Stimulated activated CD8-positive, alpha-beta memory T cell treated with anti-CD3 and anti-CD28 coated beads, Interleukin-12 subunit alpha, Interleukin-12 subunit beta, amount 100 ng/mL, for 4 hours (primary cell): Measurements from ENCODE around the gene ARMC6.

Experiments used
- DNase-seq: peaks from one replicate; pipeline ENCODE4 v3.0.0-alpha.2; 2020; ENCODE audit warnings: low read depth

The ARMC6 gene

DNA sequence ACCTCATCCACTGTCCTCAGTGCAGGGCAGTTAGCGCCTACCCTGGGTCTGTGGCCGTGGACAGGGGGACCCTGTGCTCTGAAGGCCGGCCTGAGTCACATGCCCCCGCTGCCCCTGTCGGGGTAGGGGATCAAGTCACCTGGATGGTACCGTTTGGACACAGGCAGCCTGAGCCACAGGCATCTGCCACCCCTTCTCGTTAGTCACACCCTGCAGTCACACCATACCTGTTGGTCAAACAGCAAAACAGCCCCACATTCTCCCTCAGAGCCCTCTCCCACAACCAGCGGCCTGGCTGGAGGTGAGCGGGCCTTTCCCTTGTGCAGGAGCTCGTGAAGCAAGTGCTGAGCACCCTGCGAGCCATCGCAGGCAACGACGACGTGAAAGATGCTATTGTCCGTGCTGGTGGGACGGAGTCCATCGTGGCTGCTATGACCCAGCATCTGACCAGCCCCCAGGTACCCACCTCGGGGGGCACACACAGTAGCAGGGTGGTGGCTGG lies 21.6 kb downstream of the ARMC6 start:
- DNase-seq = no peak

DNA sequence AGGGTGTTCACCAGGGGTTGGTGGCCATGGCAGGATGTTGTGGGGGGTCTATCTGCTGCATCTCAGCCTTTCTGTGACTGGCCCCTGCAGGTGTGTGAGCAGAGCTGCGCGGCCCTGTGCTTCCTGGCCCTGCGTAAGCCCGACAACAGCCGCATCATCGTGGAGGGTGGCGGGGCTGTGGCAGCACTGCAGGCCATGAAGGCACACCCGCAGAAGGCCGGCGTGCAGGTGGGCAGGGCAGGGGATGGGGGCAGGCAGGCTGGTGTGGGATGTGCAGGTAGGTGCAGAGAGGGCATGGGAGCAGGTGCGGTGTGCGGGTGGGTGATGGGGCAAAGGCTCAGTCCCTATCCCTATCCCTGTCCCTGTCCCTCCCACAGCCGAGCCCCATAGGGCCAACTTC lies 22.3 kb downstream of the ARMC6 start:
- DNase-seq = no peak

DNA sequence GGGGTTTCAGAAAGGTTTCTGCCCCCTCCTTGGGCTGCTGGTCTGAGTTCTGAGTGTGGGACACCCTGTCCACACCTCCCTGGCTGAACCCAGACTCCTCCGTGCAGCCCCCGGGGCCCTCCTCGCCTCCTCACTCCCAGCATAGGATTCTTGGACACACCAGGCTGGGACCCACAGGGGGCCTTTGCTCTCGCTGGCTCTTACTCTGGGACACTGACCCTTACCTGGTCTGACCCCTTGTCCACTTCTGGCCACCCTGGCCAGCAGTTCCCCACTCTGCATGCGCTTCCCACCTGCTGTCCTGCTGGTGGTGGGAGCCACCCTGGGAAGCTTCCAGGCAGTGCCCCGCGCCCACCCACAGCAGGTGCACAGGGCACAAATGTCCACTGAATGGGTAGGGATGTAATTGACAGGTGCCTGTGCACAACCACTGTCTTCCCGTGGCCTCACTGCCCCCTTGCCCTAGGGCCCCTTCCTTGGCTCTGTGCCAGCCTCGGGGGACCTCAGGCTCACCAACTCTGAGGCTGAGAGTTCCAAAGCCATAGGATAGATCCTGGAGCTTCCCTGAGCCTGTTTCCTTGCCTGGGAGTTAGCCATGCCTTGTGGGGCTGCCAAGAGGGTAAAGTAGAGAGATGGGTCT lies 23.4 kb downstream of the ARMC6 start:
- DNase-seq = no peak

DNA sequence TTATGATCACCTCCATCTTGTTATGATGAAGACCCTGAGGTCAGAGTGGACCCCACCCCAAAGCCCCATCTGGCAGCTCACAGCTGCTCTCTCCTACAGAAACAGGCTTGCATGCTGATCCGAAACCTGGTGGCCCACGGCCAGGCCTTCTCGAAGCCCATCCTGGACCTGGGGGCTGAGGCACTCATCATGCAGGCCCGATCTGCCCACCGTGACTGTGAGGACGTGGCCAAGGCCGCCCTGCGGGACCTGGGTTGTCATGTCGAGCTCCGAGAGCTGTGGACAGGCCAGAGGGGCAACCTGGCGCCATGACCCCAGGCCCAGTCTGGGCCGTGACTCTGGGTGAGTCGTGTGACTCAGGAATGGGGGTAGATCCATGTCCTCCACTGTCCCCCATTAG lies 23.9 kb downstream of the ARMC6 start:
- no peak for DNase-seq

DNA sequence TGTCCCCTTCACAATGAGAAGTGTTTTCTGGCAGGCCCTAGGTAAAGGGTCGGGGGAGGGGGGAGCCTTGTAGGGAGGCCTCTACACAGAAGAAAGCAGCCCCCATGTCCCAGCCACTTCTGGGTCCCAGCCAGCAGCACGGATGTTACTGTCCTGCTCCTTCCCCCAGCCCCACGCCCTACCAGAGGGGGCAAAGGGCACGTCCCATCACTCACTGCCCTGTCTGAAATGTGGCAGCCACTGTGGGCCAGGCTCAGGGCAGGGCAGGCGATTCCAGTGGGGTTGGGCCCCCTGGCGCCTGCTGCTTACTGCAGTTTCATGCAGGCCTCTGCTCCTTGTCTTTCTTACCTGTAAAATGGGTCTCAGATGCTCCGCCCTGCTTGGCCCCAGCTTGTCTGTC lies 24.3 kb downstream of the ARMC6 start:
- no peak for DNase-seq

DNA sequence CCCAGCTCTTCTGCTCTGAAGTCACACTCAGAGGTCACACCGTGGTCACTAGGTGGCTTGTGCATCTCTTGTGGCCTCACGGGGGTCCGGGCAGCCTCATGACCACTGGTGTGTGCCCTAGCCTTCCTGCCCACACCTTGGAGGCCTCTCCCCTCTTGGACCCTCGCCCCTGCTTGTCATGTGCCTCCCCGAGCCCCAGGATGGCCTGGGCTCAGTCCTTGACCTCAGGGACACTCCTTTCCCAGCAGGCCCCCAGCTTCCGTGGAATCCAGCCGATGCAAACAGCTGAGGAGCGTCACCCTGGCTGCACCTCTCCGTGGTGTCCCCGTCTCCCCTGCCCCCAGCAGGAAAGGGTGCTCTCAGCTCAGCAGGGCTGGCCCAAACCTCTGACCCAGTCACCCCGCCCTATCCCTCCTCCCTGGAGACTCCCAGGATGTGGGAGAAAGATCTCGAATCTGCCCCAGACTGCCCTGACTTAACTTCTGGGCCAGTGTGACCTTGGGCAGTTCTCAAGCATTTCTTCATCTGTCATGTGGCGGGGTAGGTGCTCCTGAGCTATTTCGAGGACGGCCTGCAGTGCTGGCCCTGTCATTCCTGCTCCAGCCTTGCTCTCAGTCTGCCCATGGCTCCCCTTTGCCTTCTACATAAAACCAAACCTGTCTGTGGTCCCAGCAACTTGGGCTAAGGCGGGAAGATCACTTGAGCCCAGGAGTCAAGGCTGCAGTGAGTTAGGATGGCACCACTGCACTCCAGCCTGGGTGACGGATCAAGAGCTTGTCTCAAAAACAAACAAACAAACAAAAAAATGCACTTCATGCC lies 25.8 kb downstream of the ARMC6 start:
- DNase-seq = no peak

DNA sequence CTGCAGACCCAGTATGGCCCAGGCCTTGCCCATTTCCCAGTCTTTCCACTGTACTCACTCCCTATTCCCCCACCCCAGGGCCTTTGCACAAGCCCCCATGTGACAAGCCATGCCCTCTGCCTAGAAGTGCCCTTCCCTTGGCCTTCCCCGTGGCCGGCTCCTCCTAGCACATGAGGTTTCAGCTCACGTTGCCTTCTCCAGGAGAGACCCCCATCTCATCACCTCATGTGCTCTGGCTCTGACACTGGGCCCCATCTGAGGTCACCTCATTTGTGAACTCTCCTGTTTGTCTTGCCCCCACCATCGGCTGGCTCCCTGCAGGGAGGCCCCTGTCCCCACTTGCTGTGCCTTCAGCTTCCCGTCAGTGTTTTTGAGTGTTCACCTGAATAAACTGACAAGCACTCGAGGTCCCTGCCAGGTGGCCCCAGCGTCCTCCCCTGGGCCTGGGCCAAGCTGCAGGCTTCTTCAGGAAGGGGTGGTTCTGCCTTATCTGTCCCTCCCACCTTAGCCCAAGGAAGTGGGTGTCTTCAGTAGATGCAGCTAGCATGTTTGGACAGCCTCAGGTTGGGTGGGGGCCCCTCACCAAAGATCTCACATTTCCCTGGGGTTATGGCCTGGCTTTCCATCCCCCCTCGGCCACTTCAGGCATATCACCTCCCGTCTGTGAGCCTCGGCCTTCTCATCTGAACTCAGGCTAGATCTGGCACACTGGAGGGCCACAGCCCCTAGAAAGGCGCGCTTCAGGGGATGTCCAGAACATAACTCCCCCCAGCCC lies 26.6 kb downstream of the ARMC6 start:
- no peak for DNase-seq

DNA sequence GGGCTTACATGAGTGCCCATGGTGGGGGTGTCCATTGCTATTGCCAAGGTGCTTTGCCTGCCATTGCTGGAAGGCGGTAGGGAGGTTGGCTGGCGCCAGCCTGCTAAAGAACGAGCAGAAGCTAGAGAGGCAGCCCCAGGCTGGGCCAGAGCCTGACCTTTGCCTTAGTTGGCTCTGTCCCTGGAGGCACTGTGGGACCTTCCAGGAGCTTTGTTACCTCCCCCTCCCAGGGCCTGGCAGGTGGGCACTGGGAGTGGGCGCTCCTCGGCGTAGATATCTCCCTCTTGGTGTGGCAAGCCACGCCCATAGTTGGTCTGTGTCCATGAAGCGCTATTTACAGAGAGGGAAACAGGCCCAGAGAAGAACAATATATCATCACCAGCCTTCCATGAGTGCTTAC lies 28.1 kb downstream of the ARMC6 start:
- no peak for DNase-seq

DNA sequence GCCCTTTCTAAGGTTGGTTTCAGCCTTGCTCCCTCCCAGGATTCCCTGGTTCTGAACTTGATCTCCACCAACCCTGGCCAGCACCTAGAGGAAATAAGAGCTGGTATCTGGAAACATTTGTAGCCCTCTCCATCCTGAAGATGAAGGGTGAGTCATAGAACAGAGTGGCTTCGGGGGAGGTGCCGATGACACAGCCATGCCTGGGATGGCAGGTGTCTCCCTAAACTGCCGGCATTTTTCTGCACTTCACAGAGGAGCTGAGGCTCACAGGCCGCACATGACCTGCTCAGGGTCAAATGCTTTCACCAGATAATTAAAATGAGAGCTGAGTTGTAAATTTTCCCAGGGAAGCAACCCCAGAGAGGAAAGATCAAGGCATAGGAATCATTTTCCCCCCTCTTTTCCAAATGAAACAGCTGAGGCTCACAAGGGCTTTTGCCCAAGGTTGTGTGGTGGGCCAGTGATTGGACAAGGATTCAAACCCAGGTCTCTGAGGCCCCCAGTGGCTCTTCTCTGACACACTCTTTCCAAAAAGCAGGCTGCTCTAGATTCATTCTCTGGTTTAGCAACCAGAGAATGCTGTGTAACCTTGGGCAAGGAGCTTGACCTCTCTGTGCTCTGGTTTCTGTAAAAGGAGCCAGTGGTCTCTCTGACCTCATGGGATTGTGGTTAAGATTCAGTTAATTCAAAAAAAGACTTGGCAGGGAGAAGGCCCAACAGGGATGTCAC lies 29.2 kb downstream of the ARMC6 start:
- DNase-seq = no peak

DNA sequence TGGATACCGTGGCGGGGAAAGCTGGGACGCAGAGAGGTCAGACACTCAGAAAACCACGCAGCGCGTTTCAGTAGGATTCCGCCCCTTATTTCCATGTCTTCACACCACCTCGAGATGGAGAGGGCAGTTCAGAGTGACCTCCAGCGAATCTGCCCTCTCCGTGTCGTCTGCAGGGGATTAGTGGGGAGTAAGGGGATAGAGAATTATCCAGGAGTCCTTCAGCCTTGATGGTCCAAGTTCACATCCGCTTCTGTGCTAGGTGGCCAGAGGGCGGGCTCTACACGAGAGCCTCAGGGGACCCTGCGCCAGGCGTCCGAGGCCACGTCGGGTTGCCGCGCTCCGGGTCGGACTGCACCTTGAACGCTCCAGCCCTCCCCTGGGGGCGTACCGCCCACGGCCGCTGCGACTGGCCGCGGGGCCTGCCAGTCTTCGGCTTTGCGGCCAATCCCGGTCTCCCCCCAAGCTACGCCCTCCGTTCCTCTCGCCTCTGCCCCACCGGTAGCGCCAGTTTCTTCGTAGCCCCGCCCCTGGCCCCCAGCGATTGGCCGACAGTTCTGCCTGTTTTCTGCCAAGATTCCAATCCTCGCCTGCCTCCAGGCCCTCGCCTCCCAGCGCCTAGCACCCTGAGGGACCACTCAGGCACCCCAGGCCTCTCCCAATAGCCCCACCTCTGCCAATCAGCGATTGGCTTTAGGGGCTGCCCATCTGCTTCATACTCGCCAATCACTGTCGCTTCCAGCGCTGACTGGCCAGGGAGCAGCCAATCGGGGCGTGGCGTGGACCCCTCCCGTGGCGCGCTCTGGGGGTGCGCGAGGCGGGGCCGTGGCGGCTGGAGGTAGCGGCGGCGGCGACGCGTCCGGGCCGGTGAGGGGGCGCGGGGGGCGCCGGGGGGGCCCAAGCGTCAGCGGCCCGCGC lies 30.0 kb downstream of the ARMC6 start, which contains the start of gene SLC25A42:
TSS of gene SLC25A42 (plus strand) at position 812 of the 915 bp plus-strand sequence. CDS start 32,131 bp downstream, outside the sequence.
- peak; percentile 97 for DNase-seq

DNA sequence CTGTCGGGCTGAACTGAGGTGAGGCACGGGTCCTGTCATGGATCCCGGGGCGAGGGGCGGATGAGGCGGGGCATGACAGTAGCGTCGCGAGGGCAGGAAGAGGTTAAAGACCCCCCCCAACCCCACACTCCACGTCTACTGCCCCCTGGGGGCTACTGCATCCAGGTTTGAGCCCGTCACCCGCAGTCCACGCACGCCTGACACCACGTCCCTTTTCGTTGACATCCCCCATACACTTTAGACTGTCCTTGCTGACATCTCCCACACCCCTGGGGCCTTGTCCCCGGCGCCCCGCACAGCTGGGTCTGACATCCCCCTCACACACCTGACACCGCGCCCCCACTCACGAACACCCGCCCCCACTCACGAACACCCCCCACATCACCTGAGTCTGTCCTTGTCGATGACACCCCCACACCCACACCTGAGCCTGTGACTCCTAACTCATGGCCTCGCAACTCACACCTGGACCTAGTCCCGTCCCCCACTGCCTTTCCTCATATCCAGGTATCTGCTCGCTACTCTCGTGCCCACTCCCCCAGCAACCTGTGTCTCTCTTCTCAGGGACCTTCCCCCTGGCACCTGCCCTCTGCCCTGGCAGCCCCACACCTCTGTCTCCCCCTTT lies 30.8 kb downstream of the ARMC6 start:
- DNase-seq = no peak

DNA sequence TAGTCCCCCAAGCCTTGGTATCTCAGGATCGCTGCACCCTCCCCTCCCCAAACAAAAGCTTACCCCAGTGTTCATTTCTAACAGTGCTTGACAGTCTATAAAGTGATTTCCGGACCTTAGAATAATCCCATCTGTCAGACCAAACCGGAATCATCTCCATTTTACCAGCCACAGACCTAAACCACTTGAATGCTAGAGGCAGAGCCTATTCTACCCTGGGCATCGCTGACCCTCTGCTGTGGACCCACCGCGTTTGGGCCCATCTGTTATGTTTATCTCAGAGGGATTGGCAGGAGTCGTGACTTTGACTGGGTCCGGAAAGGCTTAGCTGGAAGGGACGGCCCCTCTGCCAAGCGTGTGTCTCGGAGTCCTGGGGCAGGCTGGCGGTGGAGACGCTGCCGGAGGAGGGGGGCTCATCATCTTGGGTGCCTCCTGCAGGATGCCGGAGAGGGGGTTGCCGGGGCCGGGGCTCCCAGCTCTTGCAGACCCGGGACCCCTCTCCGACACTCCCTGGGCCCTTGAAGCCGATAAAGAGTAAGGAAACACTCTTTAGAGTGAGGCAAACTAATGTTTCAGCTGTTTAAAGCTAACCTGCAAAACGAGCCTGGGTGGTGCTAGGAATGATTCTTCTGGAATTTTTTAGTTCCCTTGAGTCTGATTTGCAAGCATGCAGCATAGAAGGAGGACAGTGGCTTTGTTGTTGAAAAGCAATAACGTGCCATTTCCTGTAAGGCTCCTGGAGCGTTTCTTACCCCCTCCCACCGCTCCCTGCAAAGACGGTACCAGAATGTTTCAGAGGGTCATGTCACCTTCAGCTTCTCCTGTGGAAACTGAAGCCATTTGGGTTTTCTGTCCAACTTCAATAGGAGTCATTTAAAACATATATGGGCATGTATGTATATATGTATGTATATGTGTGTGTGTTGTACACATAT lies 31.7 kb downstream of the ARMC6 start:
- DNase-seq = peak; percentile 11

DNA sequence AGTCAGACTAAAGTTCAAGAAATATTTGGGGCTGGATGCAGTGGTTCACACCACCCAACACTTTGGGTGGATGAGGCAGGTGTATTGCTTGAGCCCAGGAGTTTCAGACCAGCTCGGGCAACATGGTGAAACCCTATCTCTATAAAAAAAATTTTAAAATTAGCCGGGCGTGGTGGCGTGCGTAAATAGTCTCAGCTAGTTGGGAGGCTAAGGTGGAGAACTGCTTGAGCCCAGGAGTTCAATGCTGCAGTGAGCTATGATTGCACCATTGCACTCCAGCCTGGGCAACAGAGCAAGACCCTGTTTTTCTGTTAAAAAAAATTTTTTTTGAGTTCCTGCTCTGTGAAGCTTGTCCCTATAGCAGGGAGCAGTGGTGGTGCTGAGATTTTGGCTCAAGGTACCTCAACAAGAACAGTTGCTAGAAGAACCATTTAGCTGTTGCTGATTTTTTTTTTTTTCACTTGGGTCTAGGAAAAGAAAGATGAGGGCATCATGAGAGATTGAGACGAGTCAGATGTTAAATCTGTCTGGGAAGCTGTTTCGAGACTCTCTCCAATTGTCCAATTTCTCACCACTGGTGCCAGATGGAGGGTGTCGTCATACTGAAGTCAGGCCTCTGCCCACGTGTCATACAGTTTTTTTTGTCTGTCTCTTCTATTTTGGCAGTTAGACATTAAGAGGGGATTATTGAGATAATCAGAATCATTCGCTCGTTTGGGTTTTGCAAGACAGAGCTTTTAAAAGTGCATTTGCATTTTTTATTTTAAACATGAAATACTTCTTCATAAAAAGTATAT lies 34.1 kb downstream of the ARMC6 start:
- DNase-seq = no peak

DNA sequence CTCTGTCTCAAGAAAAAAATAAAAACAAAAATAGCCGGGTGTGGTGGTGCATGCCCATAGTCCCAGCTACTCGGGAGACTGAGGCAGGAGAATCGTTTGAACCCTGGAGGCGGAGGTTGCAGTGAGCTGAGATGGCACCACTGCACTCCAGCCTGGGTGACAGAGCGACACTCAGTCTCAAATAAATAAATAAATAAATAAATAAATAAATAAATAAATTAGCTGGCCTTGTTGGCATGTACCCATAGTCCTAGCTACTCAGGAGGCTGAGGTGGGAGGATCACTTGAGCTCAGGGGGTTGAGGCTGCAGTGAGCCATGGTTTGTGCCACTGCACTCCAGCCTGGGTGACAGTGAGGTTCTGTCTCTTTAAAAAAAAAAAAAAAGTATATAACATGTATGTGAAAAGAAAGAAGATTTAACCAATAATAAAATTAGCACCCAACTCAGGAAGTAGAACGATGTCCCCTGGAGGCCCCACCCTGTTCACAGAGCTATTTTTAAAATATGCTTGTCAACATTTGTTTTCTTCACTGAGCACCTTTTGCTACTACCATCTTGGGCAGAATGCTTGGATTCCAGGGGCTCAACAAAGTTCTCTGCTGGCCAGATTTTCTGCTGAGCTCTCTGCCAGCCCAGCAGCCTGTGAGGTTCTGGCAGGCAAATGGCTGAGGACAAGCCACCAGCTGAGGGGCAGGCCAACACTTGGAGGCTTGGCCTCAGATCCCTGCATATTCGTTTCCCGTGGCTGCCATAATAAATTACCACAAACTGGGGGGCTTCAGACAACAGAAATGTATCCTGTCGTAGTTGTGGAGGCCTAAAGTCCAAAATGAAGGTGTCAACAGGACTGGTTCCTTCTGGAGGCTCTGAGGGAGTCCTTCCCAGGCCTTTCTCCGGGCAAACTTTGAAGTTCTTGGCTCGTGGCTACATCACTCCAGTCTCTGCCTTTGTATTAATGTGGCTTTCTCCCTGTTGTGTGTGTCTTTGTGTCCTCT lies 35.6 kb downstream of the ARMC6 start:
- no peak for DNase-seq

DNA sequence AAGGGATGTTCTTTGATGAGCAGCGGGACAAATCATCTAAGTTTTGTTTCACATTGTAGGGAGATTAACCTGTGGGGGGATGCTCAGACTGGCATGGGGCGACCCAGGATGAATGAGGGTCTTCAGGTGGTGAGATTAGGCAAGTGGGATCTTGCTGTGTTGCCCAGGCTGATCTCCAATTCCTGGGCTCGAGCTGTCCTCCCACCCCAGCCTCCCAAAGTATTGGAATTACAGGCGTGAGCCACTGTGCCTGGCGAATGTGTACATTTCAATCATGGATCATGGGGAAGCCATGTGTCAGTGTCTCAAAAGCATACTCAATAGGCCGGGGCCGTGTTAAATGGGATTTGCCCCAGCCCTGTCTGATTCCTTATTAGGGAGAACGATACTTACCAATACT lies 38.5 kb downstream of the ARMC6 start:
- DNase-seq = no peak

DNA sequence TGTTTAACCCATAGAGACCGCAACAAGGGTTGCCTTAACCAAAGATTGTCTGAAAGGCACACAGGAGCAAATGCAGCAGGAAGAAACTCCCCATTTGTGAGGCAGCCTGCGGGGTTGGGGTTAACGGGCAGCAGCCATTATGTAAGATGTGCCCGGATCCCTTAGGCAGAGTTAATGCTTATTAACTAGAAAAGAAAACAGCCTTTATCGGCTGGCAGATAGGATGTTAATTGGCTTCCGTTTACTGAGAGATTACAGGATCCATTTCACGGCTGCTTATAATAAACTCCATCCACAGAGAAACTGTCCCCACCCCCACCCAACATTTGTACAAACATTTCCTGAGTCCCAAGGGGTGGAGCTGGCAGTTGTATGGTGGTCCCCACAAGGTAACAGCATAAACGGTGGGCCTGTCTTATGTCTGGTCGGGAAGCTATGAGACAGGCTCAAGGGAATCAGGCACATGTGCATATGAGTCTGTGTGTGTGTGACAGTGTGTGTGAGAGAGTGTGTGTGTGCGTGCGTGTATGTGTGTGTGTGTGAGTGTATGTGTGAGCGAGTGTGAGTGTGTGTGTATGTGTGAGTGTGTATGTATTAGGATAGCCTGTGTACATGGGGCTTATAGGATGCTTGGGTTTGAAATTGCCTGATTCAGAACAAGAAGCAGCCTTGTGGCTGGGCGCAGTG lies 40.9 kb downstream of the ARMC6 start:
- DNase-seq = no peak

DNA sequence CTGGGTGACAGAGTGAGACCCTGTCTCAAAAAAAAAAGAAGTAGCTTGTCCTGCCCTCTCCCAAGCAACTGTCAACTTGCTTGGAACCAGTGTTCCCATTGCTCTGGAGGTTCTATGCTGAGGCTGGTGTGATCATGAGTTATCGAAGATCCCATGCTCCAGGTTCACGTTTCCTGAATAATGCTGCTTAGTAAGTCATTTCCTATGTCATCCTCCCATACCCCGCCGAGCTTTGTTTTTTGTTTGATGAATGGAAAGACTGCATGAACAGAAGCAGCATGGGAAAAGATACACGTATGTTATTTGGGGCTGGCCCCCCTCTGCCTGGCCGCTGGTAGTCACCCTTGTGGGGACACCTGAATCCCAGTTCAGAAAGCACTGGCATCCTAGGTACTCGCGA lies 41.7 kb downstream of the ARMC6 start:
- no peak for DNase-seq
